DOHH2 (cell line): ENCODE data around the gene OLFML2A.

Experiments used
- H3F3A ChIP-seq: fragments of 200-600 bp; sonication (generic), shearing (Covaris generic); 2 replicates; pipeline ENCODE4 v1.6.0; 2016; ENCODE audit warnings: antibody characterized with exemption, mild to moderate bottlenecking; ENCODE audit not compliant: control insufficient read depth, insufficient read depth
- H3K27ac ChIP-seq: fragments of 200-600 bp; sonication (generic); 2 replicates; pipeline ENCODE4 v1.5.1; 2014; ENCODE audit warnings: low read depth, mild to moderate bottlenecking, low read length, moderate library complexity
- H3K27me3 ChIP-seq: fragments of 200-600 bp; sonication (generic); 2 replicates; pipeline ENCODE4 v1.6.1; 2014; ENCODE audit warnings: mild to moderate bottlenecking, low read length, mixed read lengths; ENCODE audit not compliant: control insufficient read depth
- H3K36me3 ChIP-seq: fragments of 200-600 bp; sonication (generic); 2 replicates; pipeline ENCODE4 v1.6.1; 2014; ENCODE audit warnings: mild to moderate bottlenecking, low read length, moderate library complexity, mixed read lengths; ENCODE audit not compliant: control insufficient read depth
- H3K4me1 ChIP-seq: fragments of 200-600 bp; sonication (generic); 2 replicates; pipeline ENCODE4 v1.6.1; 2014; ENCODE audit warnings: mild to moderate bottlenecking, low read length, mixed read lengths; ENCODE audit not compliant: control insufficient read depth
- H3K4me2 ChIP-seq: fragments of 200-600 bp; sonication (generic); 2 replicates; pipeline ENCODE4 v1.6.0; 2014; ENCODE audit warnings: mild to moderate bottlenecking, low read length, moderate library complexity
- H3K4me3 ChIP-seq: fragments of 200-600 bp; sonication (generic); 2 replicates; pipeline ENCODE4 v1.5.1; 2014; ENCODE audit warnings: mild to moderate bottlenecking, low read length, mixed read lengths
- H3K79me2 ChIP-seq: fragments of 200-600 bp; sonication (generic); 2 replicates; pipeline ENCODE4 v1.6.1; 2014; ENCODE audit warnings: mild to moderate bottlenecking, low read length, mixed read lengths; ENCODE audit not compliant: control insufficient read depth
- H3K9me2 ChIP-seq: fragments of 200-600 bp; sonication (generic); replicated peaks from 2 replicates; pipeline ENCODE4 v1.6.1; 2014; ENCODE audit warnings: mild to moderate bottlenecking, low read length, mixed read lengths; ENCODE audit not compliant: control insufficient read depth
- H3K9me3 ChIP-seq: fragments of 200-600 bp; sonication (generic); 2 replicates; pipeline ENCODE4 v1.6.1; 2014; ENCODE audit warnings: antibody characterized with exemption, low read length, mixed read lengths; ENCODE audit not compliant: control insufficient read depth, insufficient read depth
- H4K20me1 ChIP-seq: fragments of 200-600 bp; sonication (generic); 2 replicates; pipeline ENCODE4 v1.6.0; 2014; ENCODE audit warnings: low read depth, mild to moderate bottlenecking, antibody characterized with exemption, low read length, moderate library complexity; ENCODE audit not compliant: control insufficient read depth, insufficient read depth
- EZH2phosphoT487 ChIP-seq: fragments of 200-600 bp; sonication (generic); IDR thresholded peaks from 2 replicates; pipeline ENCODE4 v1.6.1; 2017; ENCODE audit warnings: borderline replicate concordance, mild to moderate bottlenecking, antibody characterized with exemption, low read length, moderate library complexity, mixed read lengths
- TF ChIP-seq, protein P1 (sequence below): fragments of 200-600 bp; sonication (generic); IDR thresholded peaks from one replicate; pipeline ENCODE4 v1.5.1; 2014; ENCODE audit warnings: antibody characterized with exemption, mild to moderate bottlenecking, low read depth, low read length; ENCODE audit not compliant: poor library complexity, severe bottlenecking

Gene OLFML2A

DNA sequence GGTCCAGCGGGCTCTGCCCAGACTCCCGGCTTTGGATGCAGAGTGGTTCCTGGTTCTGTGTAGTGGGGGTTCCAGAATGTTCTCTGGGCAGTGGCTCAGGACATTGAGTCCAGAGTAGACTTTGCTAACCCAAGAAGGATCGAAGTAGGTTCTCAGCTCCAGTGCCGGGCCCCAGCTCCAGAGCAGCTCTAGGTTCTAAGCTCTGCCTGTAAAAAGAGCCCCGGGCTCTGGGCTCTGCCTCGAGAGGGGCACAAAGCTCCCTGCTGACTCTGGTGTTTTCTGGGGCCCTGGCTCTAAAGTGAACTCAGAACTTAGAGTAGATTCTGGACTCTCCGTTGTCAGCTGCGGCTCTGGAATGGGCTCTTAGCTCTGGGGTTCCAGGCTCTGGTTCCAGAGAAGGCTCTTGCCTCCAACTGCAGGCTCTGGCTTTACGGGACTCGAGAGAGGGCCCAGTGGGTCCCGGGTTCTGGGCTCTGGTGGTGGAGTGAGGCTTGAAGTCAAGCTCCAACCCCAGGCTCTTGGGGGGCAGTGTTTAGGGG, 76.7 kb downstream of the OLFML2A start:
- peaks cover 4% of the 10 kb centered on the region; the same call in 1 of the 2 replicates for H3K27me3 ChIP-seq
- TF ChIP-seq EZH2phosphoT487 = no peak
- TF ChIP-seq, protein P1, sequence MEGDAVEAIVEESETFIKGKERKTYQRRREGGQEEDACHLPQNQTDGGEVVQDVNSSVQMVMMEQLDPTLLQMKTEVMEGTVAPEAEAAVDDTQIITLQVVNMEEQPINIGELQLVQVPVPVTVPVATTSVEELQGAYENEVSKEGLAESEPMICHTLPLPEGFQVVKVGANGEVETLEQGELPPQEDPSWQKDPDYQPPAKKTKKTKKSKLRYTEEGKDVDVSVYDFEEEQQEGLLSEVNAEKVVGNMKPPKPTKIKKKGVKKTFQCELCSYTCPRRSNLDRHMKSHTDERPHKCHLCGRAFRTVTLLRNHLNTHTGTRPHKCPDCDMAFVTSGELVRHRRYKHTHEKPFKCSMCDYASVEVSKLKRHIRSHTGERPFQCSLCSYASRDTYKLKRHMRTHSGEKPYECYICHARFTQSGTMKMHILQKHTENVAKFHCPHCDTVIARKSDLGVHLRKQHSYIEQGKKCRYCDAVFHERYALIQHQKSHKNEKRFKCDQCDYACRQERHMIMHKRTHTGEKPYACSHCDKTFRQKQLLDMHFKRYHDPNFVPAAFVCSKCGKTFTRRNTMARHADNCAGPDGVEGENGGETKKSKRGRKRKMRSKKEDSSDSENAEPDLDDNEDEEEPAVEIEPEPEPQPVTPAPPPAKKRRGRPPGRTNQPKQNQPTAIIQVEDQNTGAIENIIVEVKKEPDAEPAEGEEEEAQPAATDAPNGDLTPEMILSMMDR = no peak
- H3K4me3 ChIP-seq = peak overlapping the region; percentile 65
- peaks cover 10% of the 10 kb centered on the region for H3K4me1 ChIP-seq
- peaks cover 4% of the 10 kb centered on the region; the same call in 1 of the 2 replicates for H3K79me2 ChIP-seq
- H3K9me3 ChIP-seq = no peaks in the 10 kb centered on the region
- no peaks in the 10 kb centered on the region for H3K9me2 ChIP-seq
- peak overlapping the region; percentile 77 for H3K4me2 ChIP-seq
- H3K27ac ChIP-seq = no peak overlapping the region
- H3F3A ChIP-seq = peaks cover 36% of the 10 kb centered on the region
- peaks cover 27% of the 10 kb centered on the region for H3K36me3 ChIP-seq
- H4K20me1 ChIP-seq = peaks cover 14% of the 10 kb centered on the region; the same call in 1 of the 2 replicates

DNA sequence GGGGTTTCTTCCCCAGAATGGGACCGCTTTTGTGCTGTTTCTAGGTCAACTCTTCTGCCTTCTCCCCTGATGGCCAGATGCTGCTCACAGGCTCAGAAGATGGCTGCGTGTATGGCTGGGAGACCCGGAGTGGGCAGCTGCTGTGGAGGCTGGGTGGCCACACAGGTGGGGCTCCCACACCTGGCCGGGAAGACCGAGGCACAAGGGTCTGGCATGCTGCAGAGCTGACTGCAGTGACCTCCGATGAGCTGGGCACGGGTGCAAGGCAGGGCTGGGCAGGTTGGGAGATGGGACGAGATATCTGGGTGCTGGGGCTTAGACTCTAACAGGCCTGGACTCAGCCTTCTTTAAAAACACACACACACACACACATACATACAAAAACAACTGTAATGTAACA, 77.2 kb downstream of the OLFML2A start:
- H3K27ac ChIP-seq = no peak overlapping the region
- 0 out of 2 replicates have a peak, but pooled peaks cover 4% of the 10 kb centered on the region for H3K27me3 ChIP-seq
- peaks cover 14% of the 10 kb centered on the region for H3K4me1 ChIP-seq
- H3K9me3 ChIP-seq = no peaks in the 10 kb centered on the region
- H3K4me3 ChIP-seq = no peak overlapping the region
- no peaks in the 10 kb centered on the region for H3K9me2 ChIP-seq
- H3K4me2 ChIP-seq = no peak overlapping the region
- TF ChIP-seq EZH2phosphoT487 = no peak
- TF ChIP-seq, protein P1 = no peak
- H3K36me3 ChIP-seq = peaks cover 32% of the 10 kb centered on the region
- H4K20me1 ChIP-seq = peaks cover 19% of the 10 kb centered on the region
- peaks cover 9% of the 10 kb centered on the region for H3K79me2 ChIP-seq
- peaks cover 41% of the 10 kb centered on the region for H3F3A ChIP-seq

DNA sequence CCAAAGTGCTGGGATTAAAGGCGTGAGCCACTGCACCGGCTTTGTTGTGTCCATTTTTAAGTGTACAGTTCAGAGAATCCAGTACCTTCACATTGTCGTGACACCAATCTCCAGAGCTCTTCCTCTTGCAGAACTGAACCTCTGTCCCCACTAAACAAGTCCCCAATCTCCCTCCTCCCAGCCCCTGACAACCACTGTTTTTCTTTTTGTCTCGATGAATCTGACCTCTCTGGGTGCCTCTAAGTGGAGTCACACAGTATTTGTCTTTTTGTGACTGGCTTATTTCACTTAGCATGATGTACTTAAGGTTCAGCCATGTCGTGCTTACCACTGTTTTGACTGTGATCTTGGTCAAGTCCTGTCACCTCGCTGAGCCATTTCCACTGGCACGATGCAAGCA, 77.9 kb downstream of the OLFML2A start:
- no peak overlapping the region for H3K27ac ChIP-seq
- H3K27me3 ChIP-seq = 0 out of 2 replicates have a peak, but pooled peaks cover 4% of the 10 kb centered on the region

More for the DNA sequence above, 77.9 kb downstream of the OLFML2A start:
- Histone ChIP-seq H3K79me2 (peaks cover 16% of the 10 kb centered on the region), H3F3A (peaks cover 47% of the 10 kb centered on the region), H3K4me3 (no peak overlapping the region), H4K20me1 (peaks cover 26% of the 10 kb centered on the region), H3K9me3 (no peaks in the 10 kb centered on the region), H3K36me3 (peaks cover 39% of the 10 kb centered on the region), H3K4me2 (no peak overlapping the region), H3K9me2 (no peaks in the 10 kb centered on the region), H3K4me1 (peaks cover 21% of the 10 kb centered on the region)
- TF ChIP-seq, protein P1 = no peak
- no peak for TF ChIP-seq EZH2phosphoT487
